Upper lobe of left lung (tissue), 4 donors: ENCODE data around the gene RNU6-7.

Source experiments
- EP300 ChIP-seq, 4 donors: sonication (generic); formaldehyde crosslinking; IDR thresholded peaks; one replicate each; pipeline ENCODE4 v1.5.1; 2017; ENCODE audit warnings: antibody characterized with exemption in 4 of 4, control low read depth in 2 of 4
- POLR2A ChIP-seq, 4 donors: fragments of 450-650 bp; IDR thresholded peaks; one replicate each; pipeline ENCODE4 v1.5.1; 2016 to 2017; ENCODE audit warnings: antibody characterized with exemption in 4 of 4, mild to moderate bottlenecking in 2 of 4
- POLR2AphosphoS5 ChIP-seq, 2 donors: sonication (generic); formaldehyde crosslinking; IDR thresholded peaks; one replicate each; pipeline ENCODE4 v1.5.1; 2017; ENCODE audit warnings: antibody characterized with exemption in 2 of 2
- TF ChIP-seq, protein P1 (sequence below), 6 experiments: fragments of 450-650 bp in 4 of 6; fragments of 200-600 bp in 2 of 6; sonication (generic) in 2 of 6; IDR thresholded peaks; one replicate each; pipeline ENCODE4 v1.5.1; 2016 to 2019; ENCODE audit warnings: antibody characterized with exemption in 6 of 6

DNA sequence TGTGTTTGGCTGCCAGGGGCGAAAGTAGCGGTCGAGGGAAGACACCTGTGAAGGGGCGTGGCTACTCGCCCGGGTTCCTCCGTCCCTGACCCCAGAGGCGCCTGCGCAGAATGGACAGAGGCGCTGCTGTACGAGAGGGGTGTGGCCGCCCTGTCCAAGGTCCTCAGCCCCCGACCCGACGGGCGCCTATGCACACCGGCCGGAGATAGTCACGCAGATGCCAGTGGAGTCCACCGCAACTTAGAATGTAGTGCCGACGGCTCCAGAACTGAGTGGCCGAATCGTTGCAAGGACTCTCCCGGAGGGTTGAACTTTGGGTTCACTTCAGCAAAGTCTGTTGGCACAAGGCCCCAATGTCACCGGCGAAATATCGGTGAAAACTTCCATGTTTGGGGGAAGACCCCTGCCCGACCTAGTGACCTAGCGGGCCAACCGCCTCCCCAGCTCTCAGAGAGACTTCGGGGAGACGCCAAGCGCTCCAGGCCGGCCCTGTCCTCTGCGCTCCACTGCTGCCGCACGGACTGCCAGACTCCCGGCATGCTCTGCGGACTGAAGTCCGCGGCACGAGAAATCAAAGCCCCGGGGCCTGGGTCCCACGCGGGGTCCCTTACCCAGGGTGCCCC, 541 bp upstream of the RNU6-7 start:
- no peak for TF ChIP-seq POLR2AphosphoS5 (IDR thresholded peaks at IDR 0.05)
- TF ChIP-seq, protein P1, sequence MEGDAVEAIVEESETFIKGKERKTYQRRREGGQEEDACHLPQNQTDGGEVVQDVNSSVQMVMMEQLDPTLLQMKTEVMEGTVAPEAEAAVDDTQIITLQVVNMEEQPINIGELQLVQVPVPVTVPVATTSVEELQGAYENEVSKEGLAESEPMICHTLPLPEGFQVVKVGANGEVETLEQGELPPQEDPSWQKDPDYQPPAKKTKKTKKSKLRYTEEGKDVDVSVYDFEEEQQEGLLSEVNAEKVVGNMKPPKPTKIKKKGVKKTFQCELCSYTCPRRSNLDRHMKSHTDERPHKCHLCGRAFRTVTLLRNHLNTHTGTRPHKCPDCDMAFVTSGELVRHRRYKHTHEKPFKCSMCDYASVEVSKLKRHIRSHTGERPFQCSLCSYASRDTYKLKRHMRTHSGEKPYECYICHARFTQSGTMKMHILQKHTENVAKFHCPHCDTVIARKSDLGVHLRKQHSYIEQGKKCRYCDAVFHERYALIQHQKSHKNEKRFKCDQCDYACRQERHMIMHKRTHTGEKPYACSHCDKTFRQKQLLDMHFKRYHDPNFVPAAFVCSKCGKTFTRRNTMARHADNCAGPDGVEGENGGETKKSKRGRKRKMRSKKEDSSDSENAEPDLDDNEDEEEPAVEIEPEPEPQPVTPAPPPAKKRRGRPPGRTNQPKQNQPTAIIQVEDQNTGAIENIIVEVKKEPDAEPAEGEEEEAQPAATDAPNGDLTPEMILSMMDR (IDR thresholded peaks at IDR 0.05), result no peak
- peak in 1 of 4 donors; percentile 39 for TF ChIP-seq POLR2A (IDR thresholded peaks at IDR 0.05)
- no peak for TF ChIP-seq EP300 (IDR thresholded peaks at IDR 0.05)
